GM12873 (cell line): ENCODE measurements around the gene DDX49.

Source experiments
- TF ChIP-seq, protein P1 (sequence below): IDR thresholded peaks from 2 replicates; pipeline ENCODE4 v1.5.1; 2012; ENCODE audit warnings: low read depth, mild to moderate bottlenecking, moderate library complexity, low read length, control low read depth; ENCODE audit not compliant: insufficient read depth; ENCODE audit errors: missing control alignments

Gene DDX49

DNA sequence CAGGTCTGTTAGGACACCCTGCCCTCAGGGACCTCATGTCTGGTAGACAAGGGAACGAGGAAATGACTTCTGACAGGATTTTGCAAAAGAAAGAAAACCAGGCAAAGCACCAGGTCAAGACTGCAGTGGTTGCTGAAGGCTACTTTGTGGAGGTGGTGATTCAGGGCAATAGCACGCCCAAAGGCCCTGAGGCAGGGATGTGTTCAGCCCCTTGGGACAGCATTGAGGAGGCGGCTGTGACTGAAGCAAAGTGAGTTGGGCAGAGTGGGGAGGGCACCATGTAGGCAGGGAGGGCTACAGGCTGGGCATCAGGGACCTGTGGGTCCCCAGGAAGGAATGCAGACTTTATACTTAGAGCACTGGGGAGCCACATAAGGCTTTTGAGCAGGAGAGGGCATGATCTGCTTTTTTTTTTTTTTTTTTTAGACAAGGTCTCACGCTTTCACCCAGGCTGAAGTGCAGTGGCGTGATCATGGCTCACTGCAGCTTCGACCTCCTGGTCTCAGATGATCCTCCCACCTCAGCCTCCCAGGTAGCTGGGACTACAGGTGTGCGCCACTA is 32.3 kb downstream of the DDX49 start:
- TF ChIP-seq, protein P1, sequence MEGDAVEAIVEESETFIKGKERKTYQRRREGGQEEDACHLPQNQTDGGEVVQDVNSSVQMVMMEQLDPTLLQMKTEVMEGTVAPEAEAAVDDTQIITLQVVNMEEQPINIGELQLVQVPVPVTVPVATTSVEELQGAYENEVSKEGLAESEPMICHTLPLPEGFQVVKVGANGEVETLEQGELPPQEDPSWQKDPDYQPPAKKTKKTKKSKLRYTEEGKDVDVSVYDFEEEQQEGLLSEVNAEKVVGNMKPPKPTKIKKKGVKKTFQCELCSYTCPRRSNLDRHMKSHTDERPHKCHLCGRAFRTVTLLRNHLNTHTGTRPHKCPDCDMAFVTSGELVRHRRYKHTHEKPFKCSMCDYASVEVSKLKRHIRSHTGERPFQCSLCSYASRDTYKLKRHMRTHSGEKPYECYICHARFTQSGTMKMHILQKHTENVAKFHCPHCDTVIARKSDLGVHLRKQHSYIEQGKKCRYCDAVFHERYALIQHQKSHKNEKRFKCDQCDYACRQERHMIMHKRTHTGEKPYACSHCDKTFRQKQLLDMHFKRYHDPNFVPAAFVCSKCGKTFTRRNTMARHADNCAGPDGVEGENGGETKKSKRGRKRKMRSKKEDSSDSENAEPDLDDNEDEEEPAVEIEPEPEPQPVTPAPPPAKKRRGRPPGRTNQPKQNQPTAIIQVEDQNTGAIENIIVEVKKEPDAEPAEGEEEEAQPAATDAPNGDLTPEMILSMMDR, result no peak

DNA sequence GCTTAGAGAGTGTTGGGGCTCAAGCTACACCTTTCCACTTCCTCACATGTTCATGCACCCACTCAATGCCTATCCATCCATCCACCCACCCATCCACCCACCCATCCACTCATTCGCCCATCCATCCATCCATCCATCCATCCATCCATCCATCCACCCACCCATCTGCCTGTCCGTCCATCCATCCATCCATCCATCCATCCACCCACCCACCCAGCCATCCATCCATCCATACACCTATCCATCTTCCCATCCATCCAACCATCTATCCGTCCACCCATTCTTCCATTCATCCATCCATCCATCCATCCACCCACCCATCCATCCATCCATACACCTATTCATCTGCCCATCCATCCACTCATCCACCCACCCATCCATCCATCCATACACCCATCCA is 34.6 kb downstream of the DDX49 start:
- TF ChIP-seq, protein P1, result no peak

DNA sequence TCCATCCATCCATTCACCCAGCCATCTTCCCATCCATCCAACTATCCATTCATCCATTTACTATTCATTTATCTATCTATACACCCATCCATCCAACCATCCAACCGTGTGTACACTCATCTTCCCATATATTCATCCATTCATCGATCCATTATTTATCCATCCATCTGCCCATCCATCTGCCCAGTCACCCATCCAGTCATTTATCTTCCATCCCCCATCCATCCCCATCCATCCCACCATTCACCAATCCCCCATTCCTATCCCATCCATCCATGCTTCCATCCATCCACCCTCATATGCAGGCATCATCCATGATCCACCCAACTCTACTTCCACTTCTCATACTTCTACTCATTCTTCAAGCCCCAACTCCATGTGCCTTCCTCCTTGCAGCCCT is 35.5 kb downstream of the DDX49 start:
- TF ChIP-seq, protein P1, result no peak

DNA sequence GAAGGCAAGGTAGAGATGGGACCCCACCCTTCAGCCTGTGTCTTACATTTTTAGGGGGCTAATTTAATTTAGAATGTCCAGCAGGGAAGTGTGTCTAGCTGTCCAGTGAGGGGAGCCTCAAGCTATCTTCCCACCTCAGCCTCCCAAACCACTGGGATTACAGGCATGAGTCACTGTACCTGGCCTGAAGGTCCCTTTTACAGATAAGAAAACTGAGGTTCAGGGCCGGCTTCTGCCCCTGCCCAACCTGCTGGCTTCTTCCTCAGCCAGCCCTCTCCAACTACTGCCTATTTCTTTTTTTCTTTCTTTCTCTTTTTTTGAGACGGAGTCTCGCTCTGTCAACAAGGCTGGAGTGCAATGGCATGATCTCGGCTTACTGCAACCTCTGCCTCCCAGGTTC is 40.9 kb downstream of the DDX49 start:
- TF ChIP-seq, protein P1, result no peak

DNA sequence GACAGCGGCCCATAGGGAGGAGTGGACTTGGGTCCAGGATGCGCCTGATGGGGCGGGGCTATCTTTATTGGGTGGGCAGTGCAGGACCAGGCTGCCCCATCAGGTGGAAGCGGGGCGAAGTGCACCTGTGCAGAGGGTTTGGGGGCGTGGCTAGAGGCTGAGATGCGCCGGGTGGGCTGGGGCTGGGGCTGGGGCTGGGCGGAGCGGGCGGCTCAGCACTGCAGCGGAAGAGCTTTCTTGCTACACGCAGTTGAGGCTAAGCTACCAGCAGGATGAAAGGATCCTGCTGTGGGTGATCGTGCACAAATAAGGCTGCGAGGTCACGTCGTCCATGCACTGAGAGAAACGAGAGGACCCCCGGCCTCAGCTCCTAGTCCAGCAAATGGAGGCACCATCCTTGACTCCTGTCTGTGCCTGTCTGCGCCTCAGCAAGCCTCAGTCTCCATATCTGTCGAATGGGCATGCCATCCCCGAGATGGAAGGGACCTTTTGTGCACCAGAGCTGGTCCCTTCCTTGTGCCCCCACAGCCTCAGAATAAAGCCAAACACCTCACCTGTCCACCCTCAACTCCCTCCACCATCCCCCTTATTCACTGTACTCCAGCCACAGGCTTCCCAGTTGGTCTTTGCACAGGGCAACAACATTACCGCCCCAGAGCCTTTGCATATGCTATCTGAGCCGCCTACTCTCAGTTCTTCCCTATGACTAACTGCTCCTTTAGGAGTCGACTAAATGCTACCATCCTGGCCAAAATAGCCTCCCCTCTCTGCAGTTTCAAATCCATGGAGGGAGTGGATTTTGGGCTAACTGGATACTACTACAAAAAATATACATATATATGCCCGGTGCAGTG is 42.5 kb downstream of the DDX49 start:
- TF ChIP-seq, protein P1, result no peak

DNA sequence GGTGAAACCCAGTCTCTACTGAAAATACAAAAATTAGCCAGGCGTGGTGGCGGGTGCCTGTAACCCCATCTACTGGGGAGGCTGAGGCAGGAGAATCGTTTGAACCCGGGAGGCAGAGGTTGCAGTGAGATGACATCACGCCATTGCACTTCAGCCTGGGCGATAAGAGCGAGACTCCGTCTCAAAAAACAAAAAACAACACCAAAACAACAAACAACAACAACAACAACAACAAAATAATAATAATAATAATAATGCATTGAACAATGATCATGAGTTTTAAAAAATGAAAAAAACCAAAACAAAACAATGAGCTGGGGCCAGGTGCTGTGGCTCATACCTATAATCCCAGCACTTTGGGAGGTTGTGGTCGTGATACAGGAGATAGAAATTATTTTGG is 44.6 kb downstream of the DDX49 start:
- TF ChIP-seq, protein P1, result no peak

DNA sequence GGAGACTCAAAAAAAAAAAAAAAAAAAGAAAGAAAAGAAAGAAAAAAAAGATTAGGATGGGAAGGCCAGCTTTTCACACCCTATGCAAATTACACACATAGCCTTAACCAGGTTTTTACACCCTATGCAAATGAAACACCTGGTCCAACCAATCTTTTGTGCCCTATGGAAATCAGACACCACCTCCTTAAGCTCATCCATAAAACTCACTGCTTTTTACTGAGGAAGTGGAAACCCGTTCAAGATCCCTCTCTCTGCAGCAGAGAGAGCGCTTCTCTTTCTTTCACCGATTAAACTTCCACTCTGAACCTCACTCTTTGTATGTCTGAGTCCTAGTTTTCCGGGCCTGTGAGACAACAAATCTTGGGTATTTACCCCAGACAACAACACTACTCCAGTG is 46.8 kb downstream of the DDX49 start:
- TF ChIP-seq, protein P1, result no peak
